ENCODE results near the gene KCNN3.

GRCh38 chr1:154819628-154820590 is 50.2 kb downstream of the KCNN3 start:
- TF ChIP-seq JUND (IDR thresholded peaks at IDR 0.05; ENCODE audit: low read length): no peak
- TF ChIP-seq ASH2L (IDR thresholded peaks at IDR 0.05; ENCODE audit: low read length): no peak
